ENCODE results near the gene ITGA8. TPM values are rescaled to one million over a fixed set of nuclear protein-coding genes. Genes with fewer than 3 reads are reported as not detected.

The ITGA8 gene
- total RNA-seq, 1 donor from 2014 or later = 0.37 TPM

DNA sequence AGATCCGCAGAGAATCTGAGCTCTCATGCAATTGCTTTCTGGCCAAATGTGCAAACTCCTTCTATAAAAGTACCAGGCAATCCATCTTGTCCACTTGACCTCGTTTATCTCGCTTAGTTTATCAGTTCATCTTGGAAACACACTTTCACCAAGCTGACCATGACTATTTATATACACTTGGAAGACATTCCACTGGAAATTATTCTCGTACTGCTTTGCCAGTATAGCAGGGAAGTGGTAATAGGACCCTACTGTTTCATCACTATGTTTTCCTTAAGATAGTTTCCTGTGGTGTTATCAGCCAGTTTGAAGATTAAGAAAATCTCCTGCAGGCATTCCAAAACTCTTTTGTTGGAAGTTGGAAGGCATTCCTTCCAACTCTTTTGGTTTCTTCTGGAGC, 233.3 kb downstream of the ITGA8 start:
- Mint-ChIP-seq H3K27ac (ENCODE audit: unreplicated experiment) (no peak overlapping the region), H3K4me3 (no peak overlapping the region), H3K27me3 (ENCODE audit: low read depth) (peaks cover 2% of the 10 kb centered on the region), H3K9me3 (peaks cover 2% of the 10 kb centered on the region), H3K4me1 (no peaks in the 10 kb centered on the region), H3K36me3 (ENCODE audit: low read depth) (peaks cover 2% of the 10 kb centered on the region)
- TF ChIP-seq, protein P1, sequence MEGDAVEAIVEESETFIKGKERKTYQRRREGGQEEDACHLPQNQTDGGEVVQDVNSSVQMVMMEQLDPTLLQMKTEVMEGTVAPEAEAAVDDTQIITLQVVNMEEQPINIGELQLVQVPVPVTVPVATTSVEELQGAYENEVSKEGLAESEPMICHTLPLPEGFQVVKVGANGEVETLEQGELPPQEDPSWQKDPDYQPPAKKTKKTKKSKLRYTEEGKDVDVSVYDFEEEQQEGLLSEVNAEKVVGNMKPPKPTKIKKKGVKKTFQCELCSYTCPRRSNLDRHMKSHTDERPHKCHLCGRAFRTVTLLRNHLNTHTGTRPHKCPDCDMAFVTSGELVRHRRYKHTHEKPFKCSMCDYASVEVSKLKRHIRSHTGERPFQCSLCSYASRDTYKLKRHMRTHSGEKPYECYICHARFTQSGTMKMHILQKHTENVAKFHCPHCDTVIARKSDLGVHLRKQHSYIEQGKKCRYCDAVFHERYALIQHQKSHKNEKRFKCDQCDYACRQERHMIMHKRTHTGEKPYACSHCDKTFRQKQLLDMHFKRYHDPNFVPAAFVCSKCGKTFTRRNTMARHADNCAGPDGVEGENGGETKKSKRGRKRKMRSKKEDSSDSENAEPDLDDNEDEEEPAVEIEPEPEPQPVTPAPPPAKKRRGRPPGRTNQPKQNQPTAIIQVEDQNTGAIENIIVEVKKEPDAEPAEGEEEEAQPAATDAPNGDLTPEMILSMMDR (conservative IDR thresholded peaks at IDR 0.05) = no peak
- DNase-seq (ENCODE audit: low read depth, low spot score) = no peak

DNA sequence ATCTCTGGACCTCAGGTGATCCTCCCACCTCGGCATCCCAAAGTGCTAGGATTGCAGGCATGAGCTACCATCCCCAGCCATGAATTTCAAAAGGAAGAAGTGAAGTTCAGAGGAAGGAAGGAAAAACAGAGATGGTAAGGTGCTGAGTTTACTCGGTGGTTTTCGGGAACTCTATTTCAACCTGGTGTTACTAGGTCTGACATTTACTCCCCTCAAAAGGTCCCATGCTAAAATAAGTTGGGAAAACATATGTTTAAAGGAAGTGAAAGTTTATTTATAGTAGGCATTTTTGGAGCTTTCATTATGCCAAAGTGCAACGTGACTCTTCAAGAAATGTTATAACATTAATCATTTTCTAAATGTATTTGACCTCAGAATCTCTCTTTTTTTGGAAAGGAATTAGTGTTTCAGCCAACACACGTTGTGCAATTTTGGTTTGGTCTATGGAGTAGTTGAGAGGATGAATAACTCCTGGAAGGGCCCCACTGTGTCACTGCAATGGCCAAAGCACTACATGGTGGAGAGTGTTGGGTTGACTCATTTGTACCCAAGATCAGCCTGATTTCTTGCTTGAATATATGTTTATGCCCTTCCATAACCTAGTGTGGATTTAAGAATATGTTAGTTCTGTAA, 233.9 kb downstream of the ITGA8 start:
- no peaks in the 10 kb centered on the region for H3K4me1 Mint-ChIP-seq

DNA sequence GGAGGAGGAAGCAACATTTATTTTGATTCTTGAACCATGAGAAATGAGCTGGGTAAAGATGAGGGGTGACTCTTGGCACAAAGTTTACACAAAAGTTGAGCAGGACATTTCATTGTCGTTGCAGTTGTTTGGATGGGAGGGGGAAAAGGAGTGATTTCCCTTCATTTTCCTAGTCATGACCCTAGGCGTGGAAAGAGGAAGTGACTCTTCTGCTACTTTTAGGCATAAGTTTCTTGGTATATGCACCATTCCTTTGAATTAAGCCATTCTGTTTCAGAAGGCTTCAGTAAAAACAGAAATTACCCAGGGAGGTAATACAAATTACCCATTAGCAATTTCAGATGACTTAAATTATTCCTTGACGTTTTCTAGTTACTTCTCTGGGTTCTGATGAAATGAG, 234.7 kb downstream of the ITGA8 start:
- TF ChIP-seq, protein P1 (conservative IDR thresholded peaks at IDR 0.05) = no peak
- H3K4me3 Mint-ChIP-seq = no peak overlapping the region
- H3K27ac Mint-ChIP-seq (ENCODE audit: unreplicated experiment) = no peak overlapping the region
- peaks cover 2% of the 10 kb centered on the region for H3K36me3 Mint-ChIP-seq (ENCODE audit: low read depth)
- H3K4me1 Mint-ChIP-seq = no peaks in the 10 kb centered on the region
- peaks cover 2% of the 10 kb centered on the region for H3K27me3 Mint-ChIP-seq (ENCODE audit: low read depth)
- peaks cover 2% of the 10 kb centered on the region for H3K9me3 Mint-ChIP-seq
- no peak for DNase-seq (ENCODE audit: low read depth, low spot score)

More for the DNA sequence above, 233.9 kb downstream of the ITGA8 start:
- no peak overlapping the region for H3K4me3 Mint-ChIP-seq
- no peak for DNase-seq (ENCODE audit: low read depth, low spot score)
- TF ChIP-seq, protein P1 (conservative IDR thresholded peaks at IDR 0.05) = no peak
- H3K36me3 Mint-ChIP-seq (ENCODE audit: low read depth) = peaks cover 2% of the 10 kb centered on the region
- peaks cover 2% of the 10 kb centered on the region for H3K9me3 Mint-ChIP-seq
- H3K27ac Mint-ChIP-seq (ENCODE audit: unreplicated experiment) = no peak overlapping the region
- H3K27me3 Mint-ChIP-seq (ENCODE audit: low read depth) = peaks cover 2% of the 10 kb centered on the region

DNA sequence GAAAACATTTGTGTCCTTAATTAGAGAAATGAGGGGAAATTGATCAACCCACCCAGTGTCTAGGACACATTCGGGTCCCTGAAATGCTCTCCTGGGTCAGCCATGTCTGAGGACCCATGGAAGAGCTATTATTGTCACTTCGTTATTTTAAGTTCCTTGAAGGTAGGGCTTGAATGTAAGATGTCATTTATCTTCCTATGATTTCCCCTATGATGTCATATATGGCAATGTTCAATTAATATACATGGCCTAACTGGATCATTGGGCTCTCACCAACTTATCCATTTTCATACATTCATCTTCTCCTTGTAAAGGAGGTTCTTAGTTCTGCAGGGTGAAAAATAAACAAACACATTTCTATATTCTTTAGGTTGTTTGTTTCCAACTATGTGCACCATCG, 235.6 kb downstream of the ITGA8 start:
- peaks cover 2% of the 10 kb centered on the region for H3K27me3 Mint-ChIP-seq (ENCODE audit: low read depth)
- H3K4me3 Mint-ChIP-seq = no peak overlapping the region
- DNase-seq (ENCODE audit: low read depth, low spot score) = no peak
- TF ChIP-seq, protein P1 (conservative IDR thresholded peaks at IDR 0.05) = no peak
- peaks cover 2% of the 10 kb centered on the region for H3K9me3 Mint-ChIP-seq
- no peak overlapping the region for H3K27ac Mint-ChIP-seq (ENCODE audit: unreplicated experiment)
- peaks cover 4% of the 10 kb centered on the region for H3K4me1 Mint-ChIP-seq
- peaks cover 2% of the 10 kb centered on the region for H3K36me3 Mint-ChIP-seq (ENCODE audit: low read depth)

DNA sequence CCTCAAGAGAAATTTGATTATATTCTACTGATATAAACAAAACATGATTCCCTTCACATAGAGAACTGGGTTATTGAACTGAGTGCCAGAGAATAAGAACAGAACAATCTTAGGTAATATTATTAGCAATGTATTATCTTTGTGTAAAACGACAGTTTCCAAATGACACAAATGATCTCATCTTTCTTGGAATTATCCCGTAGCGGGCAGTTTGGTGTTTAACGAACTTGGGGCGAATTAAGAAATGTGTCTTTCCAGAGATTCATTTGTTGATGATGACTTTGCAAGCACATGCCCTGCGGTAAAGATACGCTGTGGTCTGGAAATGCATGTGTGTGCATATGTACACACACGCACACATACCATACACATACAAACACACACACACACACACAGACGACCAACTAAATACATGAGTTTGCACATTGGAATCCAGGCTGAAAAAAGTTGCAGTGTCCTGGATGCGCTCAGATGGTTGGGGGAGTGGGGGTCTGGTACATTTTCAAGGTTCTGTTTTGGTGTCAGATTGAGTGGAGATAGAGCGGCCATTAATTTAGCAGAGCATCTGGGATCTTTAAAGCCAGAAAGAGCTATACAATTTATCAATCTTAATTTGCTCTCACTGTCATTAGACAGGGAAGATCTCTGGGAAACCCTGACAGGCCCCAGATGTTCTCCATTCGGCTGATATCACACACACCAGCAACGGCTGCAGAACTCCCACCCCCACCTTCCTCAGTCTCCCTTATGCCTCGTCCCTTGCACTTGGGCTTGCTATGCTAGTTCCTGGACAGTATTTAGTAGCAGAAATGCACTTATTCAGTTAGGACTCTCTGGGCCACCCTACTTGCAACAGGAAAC, 236.3 kb downstream of the ITGA8 start:
- Mint-ChIP-seq H3K27ac (ENCODE audit: unreplicated experiment) (no peak overlapping the region), H3K27me3 (ENCODE audit: low read depth) (peaks cover 7% of the 10 kb centered on the region), H3K4me3 (no peak overlapping the region)

More for the DNA sequence above, 236.3 kb downstream of the ITGA8 start:
- Mint-ChIP-seq H3K36me3 (ENCODE audit: low read depth) (peaks cover 2% of the 10 kb centered on the region), H3K9me3 (peaks cover 2% of the 10 kb centered on the region), H3K4me1 (peaks cover 4% of the 10 kb centered on the region)
- TF ChIP-seq, protein P1 (conservative IDR thresholded peaks at IDR 0.05) = no peak
- DNase-seq (ENCODE audit: low read depth, low spot score) = no peak

All from neural crest cell (in vitro differentiated cells).